Breast epithelium (tissue), 4 donors: ENCODE results near the gene PRKG1. TPM values are rescaled to one million over a fixed set of nuclear protein-coding genes. Genes with fewer than 3 reads are reported as not detected.
"Not testable (repeated sequence)": the region's sequence is repeated elsewhere in the genome, so short reads cannot be mapped to it uniquely, and the experiment has no call there.

Experiments used
- DNase-seq, 2 donors: peaks; one replicate each; pipeline ENCODE4 v3.0.0-alpha.2; 2019; ENCODE audit warnings: low spot score in 2 of 2
- H3K27ac ChIP-seq, 2 donors: fragments of 200-600 bp; sonication (generic) in 1 of 2; one replicate each; pipeline ENCODE4 v1.5.1; 2016 to 2019; ENCODE audit warnings: mild to moderate bottlenecking in 1 of 2
- H3K27me3 ChIP-seq, 2 donors: fragments of 200-600 bp; sonication (generic) in 1 of 2; one replicate each; pipeline versions ENCODE4 v1.5.1 to v1.6.0; 2017 to 2019; ENCODE audit warnings: control low read depth in 1 of 2, mild to moderate bottlenecking in 1 of 2
- H3K36me3 ChIP-seq: fragments of 200-600 bp; one replicate; pipeline ENCODE4 v1.5.1; 2019
- H3K4me1 ChIP-seq, 2 donors: fragments of 200-600 bp; sonication (generic); one replicate each; pipeline ENCODE4 v1.5.1; 2016 to 2019; ENCODE audit warnings: control low read depth in 1 of 2
- H3K4me3 ChIP-seq, 3 donors: fragments of 200-600 bp; sonication (generic); 1 replicate in 2 of 3; 2 replicates in 1 of 3; pipeline ENCODE4 v1.5.1; 2016 to 2019; ENCODE audit warnings: mild to moderate bottlenecking in 3 of 3, moderate library complexity in 2 of 3
- H3K9me3 ChIP-seq, 2 donors: fragments of 200-600 bp; sonication (generic) in 1 of 2; one replicate each; pipeline ENCODE4 v1.5.1; 2016 to 2019; ENCODE audit warnings: control low read depth in 1 of 2
- CTCF ChIP-seq, 3 donors: fragments of 450-650 bp; IDR thresholded peaks; one replicate each; pipeline ENCODE4 v1.5.1; 2016 to 2017; ENCODE audit warnings: antibody characterized with exemption in 3 of 3, mild to moderate bottlenecking in 3 of 3, moderate library complexity in 3 of 3
- POLR2A ChIP-seq: fragments of 450-650 bp; IDR thresholded peaks from one replicate; pipeline ENCODE4 v1.6.1; 2016; ENCODE audit warnings: antibody characterized with exemption, mild to moderate bottlenecking, moderate library complexity
- POLR2AphosphoS5 ChIP-seq, 3 donors: sonication (generic); formaldehyde crosslinking; IDR thresholded peaks; one replicate each; pipeline ENCODE4 v1.6.1; 2017; ENCODE audit warnings: antibody characterized with exemption in 3 of 3
- intact Hi-C: fragments of 100-400 bp; cut with DNase I; formaldehyde crosslinking; loops from one replicate; pipeline ENCODE4 v1.15.1; 2023; ENCODE audit warnings: low total_unique reads
- total RNA-seq, 3 donors: library from RNA; depleted of rRNA; stranded (reverse); fragments of >200 nt; gene quantifications; one replicate each; pipeline ENCODE4 v1.1.0, GENCODE V29; 2016

The PRKG1 gene
- total RNA-seq, 3 donors from 2014 or later, result 10.9 to 36.9 (median 19.7) TPM

GRCh38 chr10:51569467-51569866 lies 495.2 kb downstream of the PRKG1 start:
- Histone ChIP-seq H3K4me3 (no peak overlapping the region), H3K4me1 (no peaks in the 10 kb centered on the region), H3K27ac (no peak overlapping the region), H3K27me3 (no peaks in the 10 kb centered on the region), H3K9me3 (no peaks in the 10 kb centered on the region), H3K36me3 (no peaks in the 10 kb centered on the region)
- TF ChIP-seq POLR2A (no peak), POLR2AphosphoS5 (IDR thresholded peaks at IDR 0.05) (no peak), CTCF (IDR thresholded peaks at IDR 0.05) (no peak)
- DNase-seq, result no peak
- intact Hi-C loops, result no loop called here

- Histone ChIP-seq H3K27ac (no peak overlapping the region), H3K27me3 (no peaks in the 10 kb centered on the region), H3K4me1 (no peaks in the 10 kb centered on the region), H3K4me3 (no peak overlapping the region), H3K36me3 (no peaks in the 10 kb centered on the region), H3K9me3 (no peaks in the 10 kb centered on the region)
- intact Hi-C loops, result no loop called here
- no peak for DNase-seq
- TF ChIP-seq POLR2AphosphoS5 (IDR thresholded peaks at IDR 0.05) (no peak), POLR2A (no peak), CTCF (IDR thresholded peaks at IDR 0.05) (no peak)
These were observed 500.2 kb downstream of the PRKG1 start for GRCh38 chr10:51574248-51575048.

- H3K4me3 ChIP-seq, DNase-seq, H3K9me3 ChIP-seq, intact Hi-C loops, H3K36me3 ChIP-seq, H3K4me1 ChIP-seq, H3K27ac ChIP-seq, H3K27me3 ChIP-seq: not testable (repeated sequence)
These were observed 506.9 kb downstream of the PRKG1 start for GRCh38 chr10:51581196-51581595.

GRCh38 chr10:51583976-51584375 lies 509.7 kb downstream of the PRKG1 start:
- H3K4me3 ChIP-seq, result no peak overlapping the region
- no peaks in the 10 kb centered on the region for H3K4me1 ChIP-seq
- no peaks in the 10 kb centered on the region for H3K27me3 ChIP-seq
- no peak for TF ChIP-seq POLR2AphosphoS5 (IDR thresholded peaks at IDR 0.05)
- no peak for TF ChIP-seq POLR2A
- TF ChIP-seq CTCF (IDR thresholded peaks at IDR 0.05), result no peak
- no peaks in the 10 kb centered on the region for H3K36me3 ChIP-seq
- intact Hi-C loops, result no loop called here
- no peak overlapping the region for H3K27ac ChIP-seq
- H3K9me3 ChIP-seq, result peaks cover 0 to 9% of the 10 kb centered on the region in 2 donors
- DNase-seq, result no peak

- DNase-seq, result no peak
- Histone ChIP-seq H3K4me3 (no peak overlapping the region), H3K27me3 (no peaks in the 10 kb centered on the region), H3K4me1 (no peaks in the 10 kb centered on the region), H3K36me3 (no peaks in the 10 kb centered on the region), H3K27ac (no peak overlapping the region), H3K9me3 (peaks cover 0 to 9% of the 10 kb centered on the region in 2 donors)
- intact Hi-C loops, result no loop called here
- TF ChIP-seq POLR2AphosphoS5 (IDR thresholded peaks at IDR 0.05), result no peak
- TF ChIP-seq CTCF (IDR thresholded peaks at IDR 0.05), result no peak
- TF ChIP-seq POLR2A, result no peak
These were observed 511.5 kb downstream of the PRKG1 start for GRCh38 chr10:51585742-51586141.
